Panc1 (cell line): ENCODE results near the gene SLC25A34. TPM values are rescaled to one million over a fixed set of nuclear protein-coding genes. Genes with fewer than 3 reads are reported as not detected.
A peak's percentile ranks its signal among the peaks of the same experiment; 100 is the strongest.

ENCODE experiments used
- ATAC-seq: fragments of 200-7000 bp; cut with Tn5 transposase; 2 replicates; pipeline ENCODE4 v1.9.1; 2020; ENCODE audit warnings: mild to moderate bottlenecking, moderate library complexity
- BruUV-seq: library from RNA; stranded (reverse); fragments of 400-500 nt; replicated peaks from 2 replicates; lab custom pipeline; 2021; lab: Mats Ljungman, UMichigan
- CTCF ChIA-PET: fragments of 300-600 bp; sonication (Branson Sonifier 250); formaldehyde crosslinking; loops from one replicate; lab custom pipeline; 2022; ENCODE audit warnings: antibody characterized with exemption; lab: Charles Lee
- POLR2A ChIA-PET: fragments of 300-600 bp; sonication (Branson Sonifier 250); formaldehyde crosslinking; loops from one replicate; lab custom pipeline; 2022; ENCODE audit warnings: antibody characterized with exemption; lab: Charles Lee
- DNase-seq: peaks from one replicate; pipeline ENCODE4 v3.0.0-alpha.2; 2010; ENCODE audit warnings: low read depth, low spot score
- H3K27ac ChIP-seq: 2 replicates; pipeline ENCODE4 v1.5.1; 2011; ENCODE audit warnings: mild to moderate bottlenecking, low read length, inconsistent platforms
- H3K27me3 ChIP-seq: fragments of 200-500 bp; sonication (Bioruptor generic); 2 replicates; pipeline ENCODE4 v1.6.0; 2014; ENCODE audit warnings: low read length, inconsistent platforms; ENCODE audit not compliant: control insufficient read depth, insufficient read depth
- H3K36me3 ChIP-seq: fragments of 200-500 bp; sonication (Bioruptor generic); 2 replicates; pipeline ENCODE4 v1.5.1; 2014; ENCODE audit warnings: inconsistent platforms, mild to moderate bottlenecking, low read length, moderate library complexity; ENCODE audit not compliant: control insufficient read depth, insufficient read depth
- H3K4me1 ChIP-seq: 2 replicates; pipeline ENCODE4 v1.5.1; 2011; ENCODE audit warnings: inconsistent platforms, mild to moderate bottlenecking, low read length, moderate library complexity; ENCODE audit not compliant: control insufficient read depth, insufficient read depth
- H3K4me3 ChIP-seq, 2 experiments: 2 replicates each; pipeline ENCODE4 v1.5.1; 2011 to 2012; ENCODE audit warnings: low read depth in 2 of 2, low read length in 2 of 2, mild to moderate bottlenecking in 2 of 2, inconsistent platforms in 1 of 2, moderate library complexity in 1 of 2
- H3K9me3 ChIP-seq: fragments of 200-500 bp; sonication (Bioruptor generic); 2 replicates; pipeline ENCODE4 v1.5.1; 2014; ENCODE audit warnings: low read depth, mild to moderate bottlenecking, inconsistent platforms, low read length, moderate library complexity; ENCODE audit not compliant: control insufficient read depth, insufficient read depth
- CTCF ChIP-seq: fragments of 450-650 bp; IDR thresholded peaks from 2 replicates; pipeline ENCODE4 v1.5.1; 2017; ENCODE audit warnings: mild to moderate bottlenecking
- POLR2AphosphoS5 ChIP-seq: IDR thresholded peaks from 2 replicates; pipeline ENCODE4 v1.6.1; 2012; ENCODE audit warnings: mild to moderate bottlenecking, low read depth, low read length, moderate library complexity
- REST ChIP-seq, 2 experiments: IDR thresholded peaks; 2 replicates each; pipeline ENCODE4 v1.6.1; 2011 to 2012; ENCODE audit warnings: low read depth in 2 of 2, control low read depth in 1 of 2, low read length in 1 of 2, mild to moderate bottlenecking in 1 of 2, moderate library complexity in 1 of 2; ENCODE audit not compliant: insufficient read depth in 1 of 2
- SIN3A ChIP-seq: IDR thresholded peaks from 2 replicates; pipeline ENCODE4 v1.6.1; 2012; ENCODE audit warnings: low read depth, mild to moderate bottlenecking, low read length, moderate library complexity, borderline replicate concordance; ENCODE audit not compliant: insufficient read depth
- TCF7L2 ChIP-seq: IDR thresholded peaks from 2 replicates; pipeline ENCODE4 v1.6.1; 2011; ENCODE audit warnings: mild to moderate bottlenecking, low read depth, low read length, inconsistent platforms
- in situ Hi-C: cut with HindIII; loops from 2 replicates; pipeline ENCODE4 v1.10.0; 2016; ENCODE audit warnings: low sequenced_read_pairs, low pct_unique_long_range_greater_than_20kb
- intact Hi-C: fragments of 100-400 bp; cut with micrococcal nuclease; formaldehyde crosslinking; loops from one replicate; pipeline ENCODE4 v1.10.0; 2022; ENCODE audit not compliant: unreplicated experiment
- total RNA-seq: library from RNA; stranded (reverse); gene quantifications from one replicate; pipeline ENCODE4 v1.2.1, GENCODE V29; 2021; ENCODE audit not compliant: unreplicated experiment

The SLC25A34 gene
- total RNA-seq, 1 experiment from 2014 or later: 0.64 TPM

- in situ Hi-C loops (no loop called here), intact Hi-C loops (no loop called here)
Observed at GRCh38 chr1:15727021-15727420, 9.0 kb upstream of the SLC25A34 start.

GRCh38 chr1:15727424-15727823 lies 8.6 kb upstream of the SLC25A34 start:
- CTCF ChIA-PET: interaction anchor here (1.1 kb wide), 1 partner anchor 12 kb away, joined by 3 read pairs; no protein-coding TSS in a partner anchor
- intact Hi-C loops: no loop called here
- DNase-seq: no peak
- TF ChIP-seq SIN3A (no peak), TCF7L2 (no peak), POLR2AphosphoS5 (no peak), REST (IDR thresholded peaks at IDR 0.05; ENCODE audit: insufficient read depth in 1 of 2, low read depth in 2 of 2, low read length in 1 of 2) (no peak), CTCF (no peak)
- in situ Hi-C loops: no loop called here
- Histone ChIP-seq H3K36me3 (no peaks in the 10 kb centered on the region), H3K4me1 (no peaks in the 10 kb centered on the region), H3K4me3 (no peak overlapping the region), H3K27ac (no peak overlapping the region), H3K27me3 (no peaks in the 10 kb centered on the region), H3K9me3 (no peaks in the 10 kb centered on the region)
- BruUV-seq: no TSS peak
- POLR2A ChIA-PET: no interaction called here
- no peak; the same call in 1 of the 2 replicates for ATAC-seq

More at GRCh38 chr1:15727021-15727420, 9.0 kb upstream of the SLC25A34 start:
- Histone ChIP-seq H3K27ac (no peak overlapping the region), H3K4me3 (no peak overlapping the region), H3K4me1 (no peaks in the 10 kb centered on the region), H3K9me3 (no peaks in the 10 kb centered on the region), H3K27me3 (no peaks in the 10 kb centered on the region), H3K36me3 (no peaks in the 10 kb centered on the region)
- CTCF ChIA-PET: no interaction called here
- POLR2A ChIA-PET: no interaction called here
- ATAC-seq (no peak), DNase-seq (no peak)
- no TSS peak for BruUV-seq
- TF ChIP-seq REST (IDR thresholded peaks at IDR 0.05; ENCODE audit: insufficient read depth in 1 of 2, low read depth in 2 of 2, low read length in 1 of 2) (peak in 1 of 2 experiments; percentile 70; a peak in 2 of 4 replicates), CTCF (no peak)
